ENCODE measurements around the gene NUP214.

DNA sequence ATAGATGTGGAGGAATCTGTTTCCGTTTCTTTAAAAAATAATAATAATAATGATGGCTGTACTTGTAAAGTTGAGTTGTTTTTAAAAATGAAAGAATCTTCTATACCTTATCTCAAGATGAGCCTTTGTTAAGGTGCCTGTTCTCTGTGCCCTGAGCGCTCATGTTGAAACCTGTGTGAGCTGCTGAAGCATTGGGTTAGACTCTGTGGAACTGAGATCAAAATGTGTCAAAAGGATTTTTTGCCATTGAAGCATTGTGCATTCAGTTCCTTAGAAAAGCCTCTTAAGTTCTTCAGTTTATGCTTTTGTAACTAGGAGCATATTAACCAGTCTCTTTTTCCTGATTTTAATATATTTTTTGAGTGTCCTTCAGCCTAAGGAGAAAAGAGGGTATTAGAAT lies 67.7 kb downstream of the NUP214 start:
- TF ChIP-seq POLR2A (IDR thresholded peaks at IDR 0.05; ENCODE audit: low read length): no peak
- TF ChIP-seq GATA1 (IDR thresholded peaks at IDR 0.05; ENCODE audit: low read depth, low read length): no peak
